ENCODE measurements around the gene NEURL1B.
"Not testable (repeated sequence)": the region's sequence is repeated elsewhere in the genome, so short reads cannot be mapped to it uniquely, and the experiment has no call there.

Gene NEURL1B

GRCh38 chr5:172640822-172641358 is at the start of gene NEURL1B:
Gene NEURL1B, plus strand, starts transcription at chr5:172641263. Its CDS starts 144 bp downstream, at chr5:172641407.
- peak; percentile 91 for DNase-seq

- no peak for DNase-seq
These were observed 49.4 kb upstream of the NEURL1B start for GRCh38 chr5:172591636-172592035.

- DNase-seq: no peak
These were observed 48.2 kb upstream of the NEURL1B start for GRCh38 chr5:172592881-172593280.

- DNase-seq: no peak
These were observed 47.8 kb upstream of the NEURL1B start for GRCh38 chr5:172593306-172593705.

GRCh38 chr5:172593721-172594235 is 47.3 kb upstream of the NEURL1B start:
- no peak for DNase-seq

- no peak for DNase-seq
These were observed 46.6 kb upstream of the NEURL1B start for GRCh38 chr5:172594431-172594830.

- no peak for DNase-seq
These were observed 46.1 kb upstream of the NEURL1B start for GRCh38 chr5:172594867-172595466.

GRCh38 chr5:172595596-172596455 is 45.2 kb upstream of the NEURL1B start:
- no peak for DNase-seq

GRCh38 chr5:172596638-172597231 is 44.3 kb upstream of the NEURL1B start:
- no peak for DNase-seq

- no peak for DNase-seq
These were observed 43.3 kb upstream of the NEURL1B start for GRCh38 chr5:172597755-172598155.

- DNase-seq: no peak
These were observed 42.5 kb upstream of the NEURL1B start for GRCh38 chr5:172598251-172599203.

- DNase-seq: no peak
These were observed 41.9 kb upstream of the NEURL1B start for GRCh38 chr5:172599204-172599567.

- DNase-seq: no peak
These were observed 40.5 kb upstream of the NEURL1B start for GRCh38 chr5:172600571-172600970.

GRCh38 chr5:172601576-172601975 is 39.5 kb upstream of the NEURL1B start:
- not testable (repeated sequence) for DNase-seq

GRCh38 chr5:172602783-172603231 is 38.3 kb upstream of the NEURL1B start:
- DNase-seq: no peak

- no peak for DNase-seq
These were observed 37.7 kb upstream of the NEURL1B start for GRCh38 chr5:172603251-172603806.

GRCh38 chr5:172605466-172605865 is 35.6 kb upstream of the NEURL1B start:
- DNase-seq: no peak

- no peak for DNase-seq
These were observed 34.8 kb upstream of the NEURL1B start for GRCh38 chr5:172606156-172606785.

GRCh38 chr5:172607213-172607793 is 33.8 kb upstream of the NEURL1B start:
- DNase-seq: no peak

- no peak for DNase-seq
These were observed 32.3 kb upstream of the NEURL1B start for GRCh38 chr5:172608773-172609172.

GRCh38 chr5:172610643-172611042 is 30.4 kb upstream of the NEURL1B start:
- no peak for DNase-seq

Measured in NCI-H345 (cell line).